ENCODE measurements around the gene CCDC188. TPM values are rescaled to one million over a fixed set of nuclear protein-coding genes. Genes with fewer than 3 reads are reported as not detected.
A peak's percentile ranks its signal among the peaks of the same experiment; 100 is the strongest.

The CCDC188 gene
- total and polyA plus RNA-seq, 2 donors, result 0.69 to 0.90 TPM

DNA sequence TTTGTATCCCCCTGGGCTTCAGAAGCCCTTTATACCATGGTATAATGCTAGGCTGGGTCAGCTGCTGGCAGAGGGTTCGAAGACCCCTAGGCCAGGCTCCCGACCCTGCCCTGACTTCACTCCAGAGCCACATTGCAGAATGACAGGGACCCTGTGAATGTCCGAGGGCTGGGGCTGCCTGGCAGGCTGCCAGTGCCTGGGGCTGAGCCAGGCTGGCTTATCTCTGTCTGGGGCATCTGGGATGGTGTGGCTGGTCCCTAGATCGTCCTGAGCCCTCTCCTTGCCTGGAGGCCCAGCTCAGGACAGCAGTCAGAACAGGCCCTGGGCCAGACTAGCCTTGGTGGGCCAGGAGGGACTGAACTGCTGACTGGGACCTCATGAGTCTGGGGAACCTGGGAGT is 15.6 kb downstream of the CCDC188 start:
- peaks cover 4% of the 10 kb centered on the region for H3K4me1 ChIP-seq (ENCODE audit: insufficient read depth)
- 50% methylated on average over 4 of the region's 4 CpGs for whole genome bisulfite sequencing
- no peak for DNase-seq (ENCODE audit: extremely low spot score)

DNA sequence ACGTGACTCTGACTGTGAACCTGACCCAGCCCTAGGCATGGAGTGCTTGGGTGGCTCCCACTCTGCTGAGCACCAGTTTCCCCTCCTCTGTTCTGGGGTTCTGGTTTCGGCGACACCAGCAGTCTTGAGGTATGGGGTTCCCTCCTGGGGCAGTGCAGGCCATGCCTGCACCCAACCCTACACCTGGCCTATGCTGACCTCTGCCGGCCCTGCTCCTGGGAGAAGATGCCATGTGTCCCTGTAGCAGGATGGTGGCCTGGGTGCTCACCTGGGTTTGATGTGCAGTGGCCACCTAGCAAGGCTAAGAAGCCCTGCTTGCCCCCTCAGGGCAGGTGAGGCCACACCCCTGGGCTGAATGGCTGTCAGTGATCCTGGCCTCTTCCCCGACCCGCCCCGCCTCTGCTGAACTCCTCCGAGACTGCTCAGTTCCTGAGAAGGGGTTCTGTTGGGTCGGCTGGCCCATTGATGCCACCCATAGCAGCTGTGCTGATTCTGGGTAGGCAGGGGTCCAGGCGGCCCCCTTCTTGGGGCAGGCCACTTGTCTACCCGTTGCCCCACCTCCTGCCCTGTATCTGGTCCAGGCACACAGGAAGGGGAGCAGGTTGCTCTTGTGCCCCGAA is 16.8 kb downstream of the CCDC188 start:
- H3K4me1 ChIP-seq (ENCODE audit: insufficient read depth), result peaks cover 4% of the 10 kb centered on the region
- WGBS, result 80% methylated on average over 12 of the region's 12 CpGs
- no peaks in the 10 kb centered on the region for H3K36me3 ChIP-seq (ENCODE audit: insufficient read depth)
- no peak for DNase-seq (ENCODE audit: extremely low spot score)
- no peak overlapping the region for H3K4me3 ChIP-seq (ENCODE audit: low read depth, low read length)
- H3K27ac ChIP-seq (ENCODE audit: low read depth), result no peak overlapping the region

More for the DNA sequence above, 15.6 kb downstream of the CCDC188 start:
- Histone ChIP-seq H3K36me3 (ENCODE audit: insufficient read depth) (no peaks in the 10 kb centered on the region), H3K27ac (ENCODE audit: low read depth) (no peak overlapping the region), H3K4me3 (ENCODE audit: low read depth, low read length) (no peak overlapping the region)

DNA sequence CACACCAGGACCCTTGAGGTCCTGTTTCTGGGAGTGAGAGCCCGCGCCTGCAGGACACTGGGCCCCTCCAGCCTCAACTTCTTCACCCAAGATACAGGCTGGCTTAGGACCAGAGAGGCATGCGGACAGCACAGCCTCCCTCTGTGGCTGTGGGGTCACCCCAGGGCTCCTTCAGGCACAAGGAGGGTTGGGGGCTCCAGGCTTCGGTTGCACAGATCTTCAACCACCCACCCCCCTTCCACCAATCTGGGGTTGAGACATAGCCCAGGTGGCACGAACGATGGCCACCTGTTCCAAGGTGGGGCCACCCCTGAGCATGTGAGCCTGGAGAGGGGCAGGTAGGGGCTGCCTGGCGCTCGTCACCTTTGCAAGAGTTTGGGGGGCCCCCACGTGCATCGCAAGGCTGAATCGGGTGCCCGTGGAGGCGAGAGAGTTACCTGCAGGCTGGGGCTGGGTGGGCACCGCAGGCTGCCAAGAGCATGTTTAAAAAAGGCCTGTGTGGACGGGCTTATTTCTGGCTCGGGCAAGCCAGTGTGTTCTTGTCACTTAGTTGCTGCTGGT is 18.1 kb downstream of the CCDC188 start:
- WGBS, result 55% methylated on average over 16 of the region's 16 CpGs
- no peak for DNase-seq (ENCODE audit: extremely low spot score)
- Histone ChIP-seq H3K36me3 (ENCODE audit: insufficient read depth) (no peaks in the 10 kb centered on the region), H3K27ac (ENCODE audit: low read depth) (no peak overlapping the region), H3K4me1 (ENCODE audit: insufficient read depth) (peaks cover 4% of the 10 kb centered on the region), H3K4me3 (ENCODE audit: low read depth, low read length) (peak overlapping the region; percentile 97)

GRCh38 chr22:20131859-20132685 is 18.8 kb downstream of the CCDC188 start:
- peaks cover 4% of the 10 kb centered on the region for H3K4me1 ChIP-seq (ENCODE audit: insufficient read depth)
- DNase-seq (ENCODE audit: extremely low spot score), result no peak
- peaks cover 2% of the 10 kb centered on the region for H3K36me3 ChIP-seq (ENCODE audit: insufficient read depth)
- no peak overlapping the region for H3K27ac ChIP-seq (ENCODE audit: low read depth)
- under 1% methylated on average over 72 of the region's 72 CpGs for WGBS
- H3K4me3 ChIP-seq (ENCODE audit: low read depth, low read length), result peak overlapping the region; percentile 97

- no peak for DNase-seq (ENCODE audit: extremely low spot score)
- peaks cover 4% of the 10 kb centered on the region for H3K4me1 ChIP-seq (ENCODE audit: insufficient read depth)
- peak within 1 kb of the TSS; percentile 93 for H3K27ac ChIP-seq (ENCODE audit: low read depth)
- peaks cover 2% of the 10 kb centered on the region for H3K36me3 ChIP-seq (ENCODE audit: insufficient read depth)
- H3K4me3 ChIP-seq (ENCODE audit: low read depth, low read length), result peak within 1 kb of the TSS; percentile 97
- 1% methylated on average over 42 of the region's 43 CpGs for WGBS
Observed at GRCh38 chr22:20131597-20131858, 19.3 kb downstream of the CCDC188 start, which contains the start of gene ZDHHC8. Gene ZDHHC8 (plus strand): TSS chr22:20131804. CDS start chr22:20131948, 144 bp downstream.

- Histone ChIP-seq H3K4me1 (ENCODE audit: insufficient read depth) (peaks cover 4% of the 10 kb centered on the region), H3K4me3 (ENCODE audit: low read depth, low read length) (peak overlapping the region; percentile 97), H3K36me3 (ENCODE audit: insufficient read depth) (peaks cover 2% of the 10 kb centered on the region), H3K27ac (ENCODE audit: low read depth) (peak overlapping the region; percentile 93)
- peak; percentile 33 for DNase-seq (ENCODE audit: extremely low spot score)
- 4% methylated on average over 70 of the region's 70 CpGs for WGBS
Observed at GRCh38 chr22:20130731-20131596, 19.9 kb downstream of the CCDC188 start.

DNA sequence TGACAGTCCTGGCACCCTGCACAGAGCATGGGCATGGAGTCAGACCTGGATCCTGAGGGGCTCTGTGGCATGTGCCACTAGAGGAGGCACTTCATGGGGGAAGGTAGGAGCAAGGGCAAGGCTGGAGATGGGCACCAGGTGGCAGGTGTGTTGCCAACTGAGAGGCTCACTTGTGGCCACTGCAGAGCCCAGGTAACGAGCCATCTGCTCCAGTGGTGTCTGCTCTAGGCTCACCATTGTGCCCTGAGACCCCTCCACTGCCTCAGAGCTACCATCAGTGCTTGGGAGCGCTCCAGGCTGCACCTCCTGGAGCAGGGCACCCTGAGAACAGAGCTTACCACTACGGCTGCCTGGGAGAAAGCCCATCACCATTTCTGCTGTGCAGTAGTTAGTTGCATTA is 20.5 kb downstream of the CCDC188 start:
- no peak for DNase-seq (ENCODE audit: extremely low spot score)
- H3K4me3 ChIP-seq (ENCODE audit: low read depth, low read length), result no peak overlapping the region

DNA sequence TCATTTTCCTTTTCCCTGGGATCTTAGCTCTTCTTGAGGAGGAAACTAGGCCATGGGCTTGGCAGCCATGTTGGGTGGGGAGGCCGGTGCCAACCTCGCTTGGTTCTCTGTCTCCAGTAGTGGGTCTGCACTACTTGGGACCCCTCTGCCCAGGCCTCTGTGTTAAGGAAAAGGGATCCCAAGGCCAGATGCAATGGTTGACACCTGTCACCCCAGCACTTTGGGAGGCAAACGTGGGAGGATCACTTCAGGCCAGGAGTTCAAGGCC is 21.2 kb downstream of the CCDC188 start:
- Histone ChIP-seq H3K4me3 (ENCODE audit: low read depth, low read length) (no peak overlapping the region), H3K27ac (ENCODE audit: low read depth) (no peak overlapping the region), H3K36me3 (ENCODE audit: insufficient read depth) (peaks cover 6% of the 10 kb centered on the region), H3K4me1 (ENCODE audit: insufficient read depth) (peaks cover 4% of the 10 kb centered on the region)
- WGBS, result 85% methylated on average over 3 of the region's 3 CpGs
- no peak for DNase-seq (ENCODE audit: extremely low spot score)

More for the DNA sequence above, 20.5 kb downstream of the CCDC188 start:
- peaks cover 4% of the 10 kb centered on the region for H3K4me1 ChIP-seq (ENCODE audit: insufficient read depth)
- 75% methylated on average over 3 of the region's 3 CpGs for whole genome bisulfite sequencing
- no peak overlapping the region for H3K27ac ChIP-seq (ENCODE audit: low read depth)
- peaks cover 6% of the 10 kb centered on the region for H3K36me3 ChIP-seq (ENCODE audit: insufficient read depth)

- Histone ChIP-seq H3K36me3 (ENCODE audit: insufficient read depth) (peaks cover 6% of the 10 kb centered on the region), H3K4me1 (ENCODE audit: insufficient read depth) (peaks cover 4% of the 10 kb centered on the region), H3K4me3 (ENCODE audit: low read depth, low read length) (no peak overlapping the region), H3K27ac (ENCODE audit: low read depth) (no peak overlapping the region)
- no peak for DNase-seq (ENCODE audit: extremely low spot score)
- WGBS, result 34% methylated on average over 18 of the region's 18 CpGs
Observed at GRCh38 chr22:20128902-20129746, 21.7 kb downstream of the CCDC188 start.

DNA sequence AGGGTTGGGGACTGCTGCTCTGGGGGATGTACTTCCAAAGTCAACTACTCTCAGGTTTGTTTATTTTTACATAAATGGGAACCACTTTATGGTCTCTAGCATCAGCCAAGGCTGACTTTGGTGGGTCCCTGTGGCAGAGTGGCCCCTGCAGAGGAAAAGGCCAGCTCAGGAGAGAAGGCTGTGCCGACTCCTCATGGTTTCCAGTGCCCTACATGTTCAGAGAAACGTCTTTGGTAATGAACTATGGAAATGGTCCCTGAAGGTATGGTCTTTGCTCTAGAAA is 22.3 kb downstream of the CCDC188 start:
- DNase-seq (ENCODE audit: extremely low spot score), result no peak
- Histone ChIP-seq H3K4me1 (ENCODE audit: insufficient read depth) (peaks cover 4% of the 10 kb centered on the region), H3K4me3 (ENCODE audit: low read depth, low read length) (no peak overlapping the region), H3K27ac (ENCODE audit: low read depth) (no peak overlapping the region), H3K36me3 (ENCODE audit: insufficient read depth) (peaks cover 6% of the 10 kb centered on the region)
- WGBS, result 54% methylated on average over 2 of the region's 2 CpGs

- H3K4me1 ChIP-seq (ENCODE audit: insufficient read depth), result peaks cover 4% of the 10 kb centered on the region
- DNase-seq (ENCODE audit: extremely low spot score), result no peak
- peaks cover 6% of the 10 kb centered on the region for H3K36me3 ChIP-seq (ENCODE audit: insufficient read depth)
- WGBS, result 73% methylated on average over 17 of the region's 17 CpGs
- no peak overlapping the region for H3K27ac ChIP-seq (ENCODE audit: low read depth)
- H3K4me3 ChIP-seq (ENCODE audit: low read depth, low read length), result no peak overlapping the region
Observed at GRCh38 chr22:20127869-20128618, 22.8 kb downstream of the CCDC188 start.

DNA sequence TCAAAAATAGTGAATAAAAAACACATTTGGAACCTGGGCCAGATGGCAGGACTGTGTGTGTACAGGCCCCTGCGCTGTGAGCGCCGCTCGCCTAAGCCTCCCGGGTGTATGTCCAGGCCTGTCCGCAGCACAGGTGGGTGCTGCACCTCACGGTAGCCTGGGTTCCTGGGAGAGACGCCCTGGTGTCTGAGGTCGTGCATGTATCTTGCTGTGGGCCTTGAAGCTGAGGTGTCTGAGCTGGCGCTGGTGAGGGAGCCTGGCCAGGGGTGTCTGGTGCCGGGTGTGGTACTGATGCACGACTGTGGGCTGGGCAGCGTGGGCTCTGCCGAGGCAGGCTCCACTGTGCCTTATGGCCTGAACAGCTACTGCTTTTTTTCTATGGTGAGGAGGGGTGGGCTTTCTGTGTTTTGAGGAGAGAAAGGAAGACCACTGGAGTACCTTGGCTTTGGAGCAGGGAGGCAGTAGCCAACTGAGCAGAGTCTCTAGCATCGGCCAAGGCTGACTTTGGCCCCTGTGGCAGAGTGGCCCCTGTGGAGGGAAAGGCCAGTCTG is 23.5 kb downstream of the CCDC188 start:
- H3K4me3 ChIP-seq (ENCODE audit: low read depth, low read length), result no peak overlapping the region
- WGBS, result 86% methylated on average over 15 of the region's 15 CpGs
- peaks cover 6% of the 10 kb centered on the region for H3K36me3 ChIP-seq (ENCODE audit: insufficient read depth)
- no peak for DNase-seq (ENCODE audit: extremely low spot score)
- no peak overlapping the region for H3K27ac ChIP-seq (ENCODE audit: low read depth)
- no peaks in the 10 kb centered on the region for H3K4me1 ChIP-seq (ENCODE audit: insufficient read depth)

All from urinary bladder (tissue), 4 donors.